IMR-90 (cell line): ENCODE data around the gene GCDH. TPM values are rescaled to one million over a fixed set of nuclear protein-coding genes. Genes with fewer than 3 reads are reported as not detected.

Source experiments
- ATAC-seq: fragments of 200-7000 bp; cut with Tn5 transposase; 2 replicates; pipeline ENCODE4 v1.9.1; 2020; ENCODE audit warnings: low read depth, mild to moderate bottlenecking, moderate library complexity
- BruUV-seq: library from RNA; stranded (reverse); fragments of 400-500 nt; replicated peaks from 2 replicates; lab custom pipeline; 2021; lab: Mats Ljungman, UMichigan
- CTCF ChIA-PET: fragments of 300-600 bp; formaldehyde crosslinking; extraction: SDS; loops from one replicate; lab custom pipeline; 2021; ENCODE audit warnings: antibody characterized with exemption; lab: Yijun Ruan, JAX
- POLR2A ChIA-PET: fragments of 300-600 bp; sonication (Branson Sonifier 250); formaldehyde crosslinking; loops from one replicate; lab custom pipeline; 2022; ENCODE audit warnings: antibody characterized with exemption; ENCODE audit not compliant: unreplicated experiment; lab: Charles Lee
- DNase-seq: peaks from one replicate; pipeline ENCODE4 v3.0.0; 2013
- H2AFZ ChIP-seq: replicated peaks from 2 replicates; pipeline ENCODE3; 2013; ENCODE audit warnings: low read length, mild to moderate bottlenecking; ENCODE audit not compliant: poor library complexity
- H2AK5ac ChIP-seq: 2 replicates; pipeline ENCODE4 v1.6.1; 2013; ENCODE audit warnings: low read depth, low read length, inconsistent platforms
- H2AK9ac ChIP-seq: replicated peaks from 2 replicates; pipeline ENCODE3; 2013; ENCODE audit warnings: mild to moderate bottlenecking, low read depth, low read length, moderate library complexity; ENCODE audit not compliant: poor library complexity
- H2BK120ac ChIP-seq: 2 replicates; pipeline ENCODE4 v1.6.1; 2013; ENCODE audit warnings: low read depth, low read length, inconsistent platforms
- H2BK15ac ChIP-seq: 3 replicates; pipeline ENCODE4 v1.6.1; 2013; ENCODE audit warnings: low read depth, low read length, inconsistent platforms
- H2BK20ac ChIP-seq: 2 replicates; pipeline ENCODE4 v1.6.1; 2013; ENCODE audit warnings: low read depth, mild to moderate bottlenecking, inconsistent platforms, low read length, moderate library complexity
- H2BK5ac ChIP-seq: 2 replicates; pipeline ENCODE4 v1.6.1; 2013; ENCODE audit warnings: mild to moderate bottlenecking, low read depth, low read length, inconsistent platforms; ENCODE audit not compliant: poor library complexity, severe bottlenecking
- H3K14ac ChIP-seq: replicated peaks from 2 replicates; pipeline ENCODE4 v1.6.1; 2013; ENCODE audit warnings: low read depth, low read length, inconsistent platforms
- H3K18ac ChIP-seq: 2 replicates; pipeline ENCODE4 v1.6.1; 2013; ENCODE audit warnings: low read depth, low read length, control low read depth
- H3K23ac ChIP-seq: 2 replicates; pipeline ENCODE4 v1.6.1; 2013; ENCODE audit warnings: low read depth, low read length, inconsistent platforms
- H3K27ac ChIP-seq: 2 replicates; pipeline ENCODE4 v1.5.1; 2013; ENCODE audit warnings: mild to moderate bottlenecking, control low read depth, low read length; ENCODE audit not compliant: insufficient read depth
- H3K27me3 ChIP-seq: 2 replicates; pipeline ENCODE4 v1.6.1; 2013; ENCODE audit warnings: low read length; ENCODE audit not compliant: control insufficient read depth, insufficient read depth
- H3K36me3 ChIP-seq: 2 replicates; pipeline ENCODE4 v1.6.1; 2013; ENCODE audit warnings: low read length, mixed read lengths; ENCODE audit not compliant: control insufficient read depth, insufficient read depth
- H3K4ac ChIP-seq: 2 replicates; pipeline ENCODE4 v1.6.1; 2013; ENCODE audit warnings: low read depth, low read length, inconsistent platforms
- H3K4me1 ChIP-seq: 2 replicates; pipeline ENCODE4 v1.6.1; 2013; ENCODE audit warnings: low read length, mixed read lengths; ENCODE audit not compliant: control insufficient read depth, insufficient read depth
- H3K4me2 ChIP-seq: 2 replicates; pipeline ENCODE4 v1.6.1; 2013; ENCODE audit warnings: low read depth, mild to moderate bottlenecking, control low read depth, low read length, moderate library complexity
- H3K4me3 ChIP-seq: 2 replicates; pipeline ENCODE4 v1.5.1; 2013; ENCODE audit warnings: low read depth, mild to moderate bottlenecking, control low read depth, low read length, moderate library complexity; ENCODE audit not compliant: insufficient read depth
- H3K56ac ChIP-seq: 2 replicates; pipeline ENCODE4 v1.6.1; 2013; ENCODE audit warnings: low read length, inconsistent platforms; ENCODE audit not compliant: insufficient read depth; ENCODE audit errors: extremely low read depth
- H3K79me1 ChIP-seq, 2 experiments: 2 replicates each; pipeline ENCODE4 v1.6.1; 2013; ENCODE audit warnings: low read length in 2 of 2, inconsistent platforms in 1 of 2, low read depth in 1 of 2
- H3K9ac ChIP-seq: 2 replicates; pipeline ENCODE4 v1.6.1; 2013; ENCODE audit warnings: low read depth, low read length, control low read depth
- H3K9me1 ChIP-seq: 2 replicates; pipeline ENCODE4 v1.6.1; 2013; ENCODE audit warnings: low read length, inconsistent platforms; ENCODE audit not compliant: insufficient read depth
- H3K9me3 ChIP-seq: 2 replicates; pipeline ENCODE4 v1.6.1; 2013; ENCODE audit warnings: low read length; ENCODE audit not compliant: control insufficient read depth, insufficient read depth
- H4K20me1 ChIP-seq: 2 replicates; pipeline ENCODE4 v1.6.1; 2013; ENCODE audit warnings: low read length, inconsistent platforms; ENCODE audit not compliant: insufficient read depth
- H4K5ac ChIP-seq: 2 replicates; pipeline ENCODE4 v1.6.1; 2013; ENCODE audit warnings: mild to moderate bottlenecking, low read depth, low read length, control low read depth
- H4K8ac ChIP-seq, 2 experiments: 2 replicates each; pipeline ENCODE4 v1.6.1; 2013; ENCODE audit warnings: low read depth in 2 of 2, low read length in 2 of 2, control low read depth in 1 of 2, inconsistent platforms in 1 of 2
- H4K91ac ChIP-seq: 2 replicates; pipeline ENCODE4 v1.6.1; 2013; ENCODE audit warnings: low read depth, low read length, inconsistent platforms; ENCODE audit not compliant: insufficient read depth
- BHLHE40 ChIP-seq: fragments of 150-350 bp; IDR thresholded peaks from 2 replicates; pipeline ENCODE4 v1.6.1; 2016; ENCODE audit warnings: mild to moderate bottlenecking, low read depth, low read length
- CHD1 ChIP-seq: IDR thresholded peaks from 2 replicates; pipeline ENCODE4 v1.6.1; 2012; ENCODE audit warnings: low read depth, low read length, improper control_type of control experiment
- CTCF ChIP-seq: conservative IDR thresholded peaks from 2 replicates; pipeline ENCODE4 v1.5.1; 2012; ENCODE audit warnings: mild to moderate bottlenecking, low read depth, low read length, improper control_type of control experiment
- ELK1 ChIP-seq: fragments of 150-350 bp; IDR thresholded peaks from 2 replicates; pipeline ENCODE4 v1.6.1; 2016; ENCODE audit warnings: low read depth, mild to moderate bottlenecking, low read length, moderate library complexity, borderline replicate concordance
- FOS ChIP-seq: fragments of 150-350 bp; IDR thresholded peaks from 2 replicates; pipeline ENCODE4 v1.6.1; 2016; ENCODE audit warnings: low read depth, low read length
- MAFK ChIP-seq: IDR thresholded peaks from 2 replicates; pipeline ENCODE4 v1.6.1; 2012; ENCODE audit warnings: low read depth, low read length, improper control_type of control experiment
- MAZ ChIP-seq: IDR thresholded peaks from 2 replicates; pipeline ENCODE4 v1.6.1; 2012; ENCODE audit warnings: low read depth, mild to moderate bottlenecking, low read length, improper control_type of control experiment, moderate library complexity, borderline replicate concordance
- POLR2A ChIP-seq: IDR thresholded peaks from 2 replicates; pipeline ENCODE4 v1.6.1; 2012; ENCODE audit warnings: mild to moderate bottlenecking, low read depth, low read length
- RAD21 ChIP-seq: IDR thresholded peaks from 2 replicates; pipeline ENCODE4 v1.6.1; 2012; ENCODE audit warnings: low read length, improper control_type of control experiment
- RFX5 ChIP-seq: IDR thresholded peaks from 2 replicates; pipeline ENCODE4 v1.8.0; 2012; ENCODE audit warnings: low read depth, mild to moderate bottlenecking, low read length, moderate library complexity
- WGBS, 2 experiments: methylation state at CpG; one replicate each; pipeline versions ENCODE4 v1.1.5 to v1.1.7; 2013; ENCODE audit warnings: missing lambda C conversion rate in 2 of 2; ENCODE audit not compliant: insufficient read length in 1 of 2; ENCODE audit errors: extremely low coverage in 2 of 2; 5-methylcytosine and 5-hydroxymethylcytosine counted together
- dilution Hi-C: fragments of 300-500 bp; cut with HindIII; formaldehyde crosslinking; loops from one replicate; pipeline ENCODE4 v1.14.3; 2018; ENCODE audit warnings: low sequenced_read_pairs; ENCODE audit not compliant: unreplicated experiment
- in situ Hi-C: fragments of 300-500 bp; cut with MboI; formaldehyde crosslinking; loops from 3 replicates; pipeline ENCODE4 v1.14.3; 2019; ENCODE audit warnings: low sequenced_read_pairs, inconsistent platforms, mixed read lengths
- intact Hi-C: fragments of 100-400 bp; cut with micrococcal nuclease; formaldehyde crosslinking; loops from 2 replicates; pipeline ENCODE4 v1.10.0; 2022
- polyA plus RNA-seq, 3 experiments: library from polyadenylated mRNA; depleted of rRNA; stranded (reverse); fragments of >200 nt; gene quantifications; 2 replicates each; pipeline ENCODE4 v1.2.3, GENCODE V29; 2012; ENCODE audit warnings: low replicate concordance in 1 of 3
- total RNA-seq: library from RNA; depleted of rRNA; stranded (reverse); fragments of >200 nt; gene quantifications from 2 replicates; pipeline ENCODE4 v1.2.3, GENCODE V29; 2012

The GCDH gene
- total and polyA plus RNA-seq, 2 of the 4 experiments (the other 2 are of a cell fraction), result 27.7 to 41.6 TPM

GRCh38 chr19:12921047-12921446 is 30.1 kb downstream of the GCDH start:
- in situ Hi-C loops (no loop called here), dilution Hi-C loops (no loop called here), intact Hi-C loops (no loop called here)
- no peak for DNase-seq
- Histone ChIP-seq H4K5ac (no peak overlapping the region), H3K27me3 (no peaks in the 10 kb centered on the region), H4K8ac (no peak overlapping the region), H2BK120ac (no peak overlapping the region), H3K23ac (no peak overlapping the region), H3K4ac (no peak overlapping the region), H3K14ac (no peak overlapping the region), H2AFZ (no peak overlapping the region), H3K9me3 (no peaks in the 10 kb centered on the region), H2BK20ac (no peak overlapping the region), H3K79me1 (peaks cover 0 to 10% of the 10 kb centered on the region in 2 experiments; a peak in 1 of 4 replicates), H3K9me1 (no peaks in the 10 kb centered on the region), H4K20me1 (no peaks in the 10 kb centered on the region; the same call in 1 of the 2 replicates), H3K27ac (no peak overlapping the region), H3K4me3 (no peak overlapping the region), H2AK5ac (no peak overlapping the region), H3K56ac (no peak overlapping the region), H3K4me2 (no peak overlapping the region), H2BK15ac (no peak overlapping the region), H3K36me3 (peaks cover 30% of the 10 kb centered on the region), H4K91ac (no peak overlapping the region), H2AK9ac (no peak overlapping the region), H3K4me1 (no peaks in the 10 kb centered on the region), H2BK5ac (no peak overlapping the region), H3K18ac (no peak overlapping the region), H3K9ac (no peak overlapping the region)
- ChIA-PET CTCF (interaction anchor here (0.6 kb wide), 1 partner anchor 927 kb away, joined by 3 read pairs; no protein-coding TSS in a partner anchor), POLR2A (interaction anchor here (1.1 kb wide), 1 partner anchor 12 kb away, joined by 4 read pairs; the partner anchor contains the start of gene FARSA)
- no TSS peak for BruUV-seq
- no CpG with 5 or more reads among the region's 3 CpGs for WGBS, 2 experiments
- no peak for ATAC-seq
- TF ChIP-seq RAD21 (no peak), FOS (no peak), RFX5 (no peak), BHLHE40 (no peak), CHD1 (no peak), POLR2A (no peak), MAFK (no peak), CTCF (no peak), MAZ (no peak), ELK1 (no peak)
